HepG2 (cell line): ENCODE results near the gene VAMP8. TPM values are rescaled to one million over a fixed set of nuclear protein-coding genes. Genes with fewer than 3 reads are reported as not detected.
A peak's percentile ranks its signal among the peaks of the same experiment; 100 is the strongest.

ENCODE experiments used
- CEBPB ChIP-seq: IDR thresholded peaks from 2 replicates; pipeline ENCODE4 v1.6.1; 2011; ENCODE audit warnings: low read depth, low read length, improper control_type of control experiment, borderline replicate concordance
- ELF1 ChIP-seq: sonication (generic); formaldehyde crosslinking; IDR thresholded peaks from 2 replicates; pipeline ENCODE4 v1.4.0; 2020; ENCODE audit warnings: missing genetic modification reagents
- GPBP1L1 ChIP-seq: sonication (generic); formaldehyde crosslinking; IDR thresholded peaks from 2 replicates; pipeline ENCODE4 v1.5.0; 2020; ENCODE audit warnings: mild to moderate bottlenecking, missing genetic modification reagents
- KLF6 ChIP-seq: IDR thresholded peaks from 2 replicates; pipeline ENCODE4 v1.8.0; 2016; ENCODE audit warnings: missing biosample characterization, missing genetic modification reagents
- MAZ ChIP-seq, 2 experiments: sonication (generic) in 1 of 2; formaldehyde crosslinking in 1 of 2; IDR thresholded peaks; 2 replicates each; pipeline versions ENCODE4 v1.5.0 to v1.6.1; 2012 to 2020; ENCODE audit warnings: low read depth in 2 of 2, mild to moderate bottlenecking in 2 of 2, borderline replicate concordance in 1 of 2, improper control_type of control experiment in 1 of 2, low read length in 1 of 2, missing genetic modification reagents in 1 of 2, moderate library complexity in 1 of 2
- MED8 ChIP-seq: sonication (generic); formaldehyde crosslinking; IDR thresholded peaks from 2 replicates; pipeline ENCODE4 v1.8.1; 2023; ENCODE audit warnings: mild to moderate bottlenecking, missing genetic modification reagents; ENCODE audit not compliant: insufficient replicate concordance
- NFIC ChIP-seq: IDR thresholded peaks from 2 replicates; pipeline ENCODE4 v1.6.1; 2012; ENCODE audit warnings: mild to moderate bottlenecking, low read length, inconsistent platforms
- NR2F2 ChIP-seq: IDR thresholded peaks from 2 replicates; pipeline ENCODE4 v1.6.1; 2012; ENCODE audit warnings: low read depth, inconsistent platforms, borderline replicate concordance
- NRL ChIP-seq: sonication (generic); formaldehyde crosslinking; IDR thresholded peaks from 2 replicates; pipeline ENCODE4 v1.5.0; 2020; ENCODE audit warnings: missing genetic modification reagents, mild to moderate bottlenecking, moderate library complexity, borderline replicate concordance
- PBX3 ChIP-seq: sonication (generic); formaldehyde crosslinking; IDR thresholded peaks from 2 replicates; pipeline ENCODE4 v1.8.1; 2023; ENCODE audit warnings: missing genetic modification reagents, inconsistent platforms, borderline replicate concordance
- PCBP1 ChIP-seq: fragments of 200-400 bp; formaldehyde crosslinking; IDR thresholded peaks from 2 replicates; pipeline ENCODE4 v1.6.1; 2017; ENCODE audit warnings: mild to moderate bottlenecking, low read depth, low read length, borderline replicate concordance
- PRDM15 ChIP-seq: sonication (generic); formaldehyde crosslinking; IDR thresholded peaks from 2 replicates; pipeline ENCODE4 v1.4.0; 2020; ENCODE audit warnings: missing genetic modification reagents
- SNAPC2 ChIP-seq: sonication (generic); formaldehyde crosslinking; IDR thresholded peaks from 2 replicates; pipeline ENCODE4 v1.8.1; 2022; ENCODE audit warnings: mild to moderate bottlenecking, missing genetic modification reagents
- ZNF225 ChIP-seq: sonication (generic); formaldehyde crosslinking; IDR thresholded peaks from 2 replicates; pipeline ENCODE4 v1.4.0; 2020; ENCODE audit warnings: mild to moderate bottlenecking, missing genetic modification reagents
- ZNF235 ChIP-seq: sonication (generic); formaldehyde crosslinking; IDR thresholded peaks from 2 replicates; pipeline ENCODE4 v1.8.1; 2023; ENCODE audit warnings: mild to moderate bottlenecking, missing genetic modification reagents, borderline replicate concordance
- ZNF274 ChIP-seq: sonication (generic); formaldehyde crosslinking; IDR thresholded peaks from 2 replicates; pipeline ENCODE4 v1.5.1; 2020; ENCODE audit warnings: mild to moderate bottlenecking, missing genetic modification reagents
- ZNF558 ChIP-seq: sonication (generic); formaldehyde crosslinking; IDR thresholded peaks from 2 replicates; pipeline ENCODE4 v1.9.0; 2022; ENCODE audit warnings: mild to moderate bottlenecking, missing genetic modification reagents, borderline replicate concordance
- polyA plus RNA-seq, 8 experiments: library from polyadenylated mRNA; depleted of rRNA in 3 of 8; stranded (reverse) in 7 of 8; unstranded in 1 of 8; fragments of >200 nt; fragmentation: Illumina TruSeq in 4 of 8; extraction: Trizol in 4 of 8; gene quantifications; 2 replicates each; pipeline versions ENCODE4 v1.2.1 to v1.2.3, GENCODE V29; 2011 to 2016; ENCODE audit warnings: low read depth in 4 of 8, missing spikeins in 1 of 8, mixed read lengths in 1 of 8; ENCODE audit not compliant: insufficient read depth in 1 of 8
- total RNA-seq, 5 experiments: library from RNA; depleted of rRNA; stranded (reverse); fragments of >200 nt; fragmentation: Illumina TruSeq; extraction: Trizol; gene quantifications; 2 replicates each; pipeline ENCODE4 v1.2.3, GENCODE V29; 2016; ENCODE audit warnings: low read depth in 1 of 5

The VAMP8 gene
- total and polyA plus RNA-seq, 2 of the 13 experiments (the other 11 are each of a cell fraction or from before 2014, with no cell fraction given) = 83.3 to 157 TPM

- no peak for TF ChIP-seq SNAPC2
- TF ChIP-seq PBX3 (CRISPR knock-in tag) = no peak
- 0 out of 2 replicates have a peak, but pooled peaks have one; percentile 26 for TF ChIP-seq KLF6
- peak; percentile 91 for TF ChIP-seq PRDM15 (CRISPR knock-in tag)
- no peak for TF ChIP-seq GPBP1L1 (CRISPR knock-in tag)
- peak; percentile 75 for TF ChIP-seq ELF1 (CRISPR knock-in tag)
- peak; percentile 71; the same call in 1 of the 2 replicates for TF ChIP-seq ZNF274 (CRISPR knock-in tag)
- no peak for TF ChIP-seq ZNF235 (CRISPR knock-in tag)
- TF ChIP-seq ZNF225 (CRISPR knock-in tag) = 0 out of 2 replicates have a peak, but pooled peaks have one; percentile 11
- TF ChIP-seq NRL (CRISPR knock-in tag) = peak; percentile 85
- no peak for TF ChIP-seq NFIC
- TF ChIP-seq ZNF558 (CRISPR knock-in tag) = 0 out of 2 replicates have a peak, but pooled peaks have one; percentile 48
- 0 out of 2 replicates have a peak, but pooled peaks have one; percentile 44 for TF ChIP-seq NR2F2
- 0 out of 2 replicates have a peak, but pooled peaks have one; percentile 35 for TF ChIP-seq PCBP1
- TF ChIP-seq CEBPB = peak; percentile 81
- no peak for TF ChIP-seq MED8
- TF ChIP-seq MAZ (IDR thresholded peaks at IDR 0.05; ENCODE audit: borderline replicate concordance, low read depth, low read length) = 0 out of 2 replicates have a peak, but pooled peaks have one; percentile 18
- TF ChIP-seq MAZ (CRISPR knock-in tag; IDR thresholded peaks at IDR 0.05; ENCODE audit: low read depth) = no peak
These were observed at the start of gene VAMP8 (continued) for GRCh38 chr2:85577386-85578242.
